Measurements from ENCODE around the gene GRPEL1.
"Not testable (repeated sequence)": the region's sequence is repeated elsewhere in the genome, so short reads cannot be mapped to it uniquely, and the experiment has no call there.

Gene GRPEL1

DNA sequence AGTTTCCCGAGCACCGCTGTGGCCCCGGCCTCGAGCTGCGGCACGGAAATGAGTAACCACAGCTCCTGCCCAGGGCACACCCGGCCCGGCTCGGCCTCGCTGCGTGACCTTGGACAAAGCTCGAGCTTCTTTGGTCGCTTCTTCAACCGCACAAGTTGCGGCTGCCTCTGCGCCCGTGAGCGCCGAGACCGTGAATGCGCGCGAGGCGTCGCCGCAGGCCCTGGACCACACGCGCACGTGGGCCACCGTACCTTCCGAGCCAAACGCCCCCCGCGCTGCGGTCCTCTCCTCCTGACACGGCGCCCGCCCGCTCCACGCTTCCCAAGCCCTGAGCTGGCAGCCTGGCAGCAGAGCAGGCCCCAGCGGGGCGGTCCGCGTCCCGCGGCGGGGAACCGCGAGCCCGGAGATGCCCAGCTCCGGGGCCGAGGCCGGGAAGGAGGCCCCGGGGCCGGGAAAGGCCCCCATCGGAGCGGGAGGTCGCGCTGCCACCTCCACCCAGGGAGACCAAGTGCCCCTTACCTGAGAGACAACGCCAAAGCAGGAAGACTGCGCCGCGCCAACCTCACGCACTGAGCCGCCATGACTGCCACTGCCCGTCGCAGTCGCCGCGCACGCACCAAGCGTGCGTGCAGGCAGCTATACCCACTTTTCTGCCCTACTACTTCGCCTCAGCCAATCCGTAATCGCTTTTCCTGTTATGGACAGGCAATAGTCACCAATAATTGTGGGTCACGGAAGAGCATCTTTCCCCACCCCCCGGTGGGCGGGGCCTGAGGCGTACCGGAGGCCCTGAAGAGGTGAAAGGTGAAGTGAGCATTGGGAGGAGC is at the start of gene GRPEL1:
Gene GRPEL1, minus strand, starts transcription at position 613 of the 827 bp plus-strand sequence. Its CDS starts 32 bp downstream, at position 581.
- peak; percentile 96 for DNase-seq

DNA sequence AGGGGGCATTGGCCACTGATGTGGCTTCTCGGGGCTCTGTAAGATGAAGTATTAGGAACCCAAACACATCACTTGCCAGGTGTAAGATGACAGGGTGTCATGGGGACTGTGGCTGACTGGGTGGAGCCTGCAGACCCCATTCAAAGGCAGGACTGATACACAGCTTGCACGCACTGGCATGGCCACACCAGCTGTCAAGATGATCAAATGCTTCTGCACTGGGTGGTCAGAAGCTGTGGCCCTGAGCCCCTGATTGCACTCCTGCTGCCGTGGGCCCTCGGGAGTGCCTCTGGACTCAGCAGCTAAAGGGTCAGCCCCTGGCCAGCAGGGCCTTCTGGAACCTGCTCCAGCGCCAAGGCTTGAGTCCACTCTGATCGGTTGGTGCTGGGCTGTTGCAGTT is 48.8 kb upstream of the GRPEL1 start:
- no peak for DNase-seq

DNA sequence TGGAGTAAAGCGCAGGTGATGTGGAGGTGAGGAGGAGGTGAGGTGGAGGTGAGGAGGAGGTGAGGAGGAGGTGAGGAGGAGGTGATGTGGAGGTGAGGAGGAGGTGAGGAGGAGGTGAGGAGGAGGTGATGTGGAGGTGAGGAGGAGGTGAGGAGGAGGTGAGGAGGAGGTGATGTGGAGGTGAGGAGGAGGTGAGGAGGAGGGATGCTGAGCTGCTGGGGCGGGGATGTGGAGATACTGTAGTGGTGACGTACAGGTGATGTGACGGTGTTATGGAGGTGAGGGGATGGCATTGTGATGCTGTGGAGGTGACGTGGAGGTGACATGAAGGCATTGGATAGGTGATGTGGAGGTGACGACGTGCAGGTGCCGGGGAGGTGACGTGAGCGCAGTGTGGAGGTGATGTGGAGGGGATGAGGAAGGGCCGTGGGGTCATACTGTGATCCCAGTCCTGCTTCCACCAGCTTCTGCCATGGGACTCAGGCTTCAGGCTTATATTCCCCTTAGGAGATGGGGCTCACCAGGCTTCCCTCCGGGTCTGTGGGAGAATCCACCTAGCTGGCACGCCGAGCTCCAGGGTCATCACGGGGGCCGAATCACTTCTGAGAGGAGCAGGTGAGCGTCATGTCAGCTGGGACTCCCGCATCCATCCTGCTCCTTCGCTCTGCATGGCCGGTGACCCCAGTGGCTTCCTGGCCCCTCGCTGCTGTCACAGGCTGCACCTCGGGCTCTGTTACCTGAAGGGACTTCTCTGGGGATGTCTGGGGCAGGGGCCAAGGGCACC is 47.9 kb upstream of the GRPEL1 start:
- DNase-seq = no peak

DNA sequence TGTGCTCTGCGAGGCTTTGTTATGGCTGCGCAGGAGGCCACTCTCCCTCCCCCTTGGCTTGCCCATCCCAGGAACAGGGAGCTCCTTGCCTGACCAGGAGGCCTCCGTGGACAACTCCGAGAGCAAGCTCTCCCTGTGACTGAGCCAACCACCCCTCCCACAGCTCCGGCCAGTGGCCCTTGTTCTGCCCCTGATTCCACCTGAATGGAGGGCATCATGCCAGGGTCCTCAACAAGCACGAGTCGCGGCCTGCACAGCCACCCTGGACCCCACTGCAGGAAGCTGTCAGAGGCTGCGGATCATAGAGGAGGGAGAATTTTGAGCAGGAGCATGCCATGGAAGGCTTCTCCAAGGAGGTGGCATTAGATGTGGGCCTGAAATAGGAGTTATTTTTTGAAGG is 44.8 kb upstream of the GRPEL1 start:
- DNase-seq = no peak

DNA sequence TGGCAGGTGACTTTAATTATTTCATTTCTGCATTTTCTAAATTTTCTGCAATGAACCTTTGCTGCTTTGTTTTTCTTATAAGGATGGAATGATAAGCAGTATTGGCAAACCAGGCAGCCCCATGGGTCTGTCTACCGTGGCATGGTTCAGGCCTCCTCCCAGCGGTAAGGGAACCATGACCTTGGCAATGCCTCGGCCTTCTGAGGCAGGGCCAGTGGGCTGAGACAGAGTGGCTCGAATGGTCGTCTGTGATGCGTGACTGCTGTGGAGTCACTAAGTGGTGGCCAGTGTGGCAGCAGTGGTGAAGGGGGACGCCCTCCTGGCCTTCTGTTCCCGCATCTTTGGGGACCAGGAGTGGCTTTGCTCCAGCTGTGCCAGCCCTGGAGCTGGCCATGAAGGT is 43.6 kb upstream of the GRPEL1 start:
- DNase-seq = no peak

DNA sequence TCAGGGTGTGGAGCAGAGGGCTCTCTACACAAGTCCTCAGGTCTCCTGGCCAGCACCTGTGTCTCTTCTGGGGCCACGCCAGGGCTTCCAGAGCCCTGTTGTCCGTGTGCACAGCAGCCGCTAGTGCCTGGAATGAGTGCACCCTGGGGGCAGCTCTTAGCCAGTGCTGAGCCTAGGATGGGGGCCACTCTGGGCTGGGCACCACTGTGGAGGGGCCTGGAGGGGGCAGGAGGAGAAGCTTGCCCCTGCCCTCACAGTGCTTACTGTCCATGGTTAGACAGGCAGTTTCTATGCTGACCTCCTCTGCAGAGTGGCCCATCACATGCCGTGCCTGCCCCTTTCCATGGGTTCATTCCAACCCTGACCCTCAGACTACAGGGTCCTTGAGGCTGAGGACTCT is 42.7 kb upstream of the GRPEL1 start:
- DNase-seq = no peak

DNA sequence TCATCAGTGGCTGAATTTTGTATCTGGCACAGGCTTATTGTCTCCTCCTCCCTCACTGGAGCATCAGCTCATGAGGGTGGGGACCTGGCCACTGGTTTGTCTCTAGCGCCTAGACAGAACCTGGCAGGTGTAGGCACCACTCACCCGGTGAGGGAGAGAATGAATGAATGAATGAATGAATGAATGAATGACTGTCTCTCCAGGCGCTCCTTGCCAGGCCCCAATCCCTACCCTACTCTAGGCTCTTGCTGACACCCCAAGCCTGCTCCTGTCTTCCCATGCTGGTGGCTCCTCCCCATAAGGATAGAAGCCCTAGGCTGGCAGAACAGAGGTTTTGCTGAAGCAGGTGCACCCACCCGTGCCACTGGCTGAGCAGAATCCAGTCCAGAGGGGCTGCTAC is 41.3 kb upstream of the GRPEL1 start:
- no peak for DNase-seq

DNA sequence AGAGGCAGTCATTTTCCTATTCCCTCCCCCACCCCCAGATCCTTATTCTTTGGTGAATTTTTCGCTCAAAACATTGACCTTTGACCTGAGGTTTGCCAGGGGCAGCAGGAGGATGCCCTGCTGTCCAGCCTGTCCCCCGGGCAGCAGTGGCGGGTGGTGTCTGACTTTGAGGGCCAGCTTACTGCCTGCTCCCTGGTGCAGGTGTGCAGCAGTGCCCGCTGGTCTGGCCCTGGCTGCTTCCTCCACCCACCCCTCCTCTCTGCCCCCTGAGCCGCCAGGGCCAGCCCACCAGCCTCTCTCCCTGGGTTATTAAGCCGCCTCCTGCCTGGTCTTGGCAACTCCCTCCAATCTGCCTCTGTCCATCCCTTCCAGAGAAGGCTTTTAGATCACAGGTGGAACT is 40.8 kb upstream of the GRPEL1 start:
- DNase-seq = no peak

DNA sequence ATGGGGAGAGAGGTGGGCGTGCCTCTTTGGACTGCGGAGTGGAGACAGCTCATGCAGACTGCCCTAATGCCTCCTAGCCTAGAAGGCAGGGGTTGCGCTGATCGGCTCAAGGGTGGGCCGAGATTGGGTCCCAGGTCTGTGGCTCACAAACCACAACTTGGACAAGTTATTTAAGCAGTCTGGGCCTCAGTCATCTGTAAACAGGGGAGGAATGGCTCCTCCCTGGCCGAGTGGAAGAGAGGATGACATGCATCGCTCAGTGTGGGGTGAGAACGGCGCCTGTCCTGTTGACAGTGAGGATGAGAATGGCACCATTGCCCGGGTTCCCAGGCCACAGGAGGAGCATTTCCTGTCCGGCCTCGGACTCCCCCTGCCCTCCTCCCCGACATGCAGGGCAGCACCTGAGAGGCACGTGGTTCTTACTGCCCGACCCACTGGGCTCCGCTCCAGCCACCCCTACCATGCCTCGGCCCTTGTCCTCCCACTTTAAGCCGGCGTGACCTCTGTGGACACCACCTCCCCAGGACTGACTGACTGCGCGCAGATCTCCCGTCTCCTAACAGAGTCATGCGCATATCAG is 40.3 kb upstream of the GRPEL1 start:
- no peak for DNase-seq

DNA sequence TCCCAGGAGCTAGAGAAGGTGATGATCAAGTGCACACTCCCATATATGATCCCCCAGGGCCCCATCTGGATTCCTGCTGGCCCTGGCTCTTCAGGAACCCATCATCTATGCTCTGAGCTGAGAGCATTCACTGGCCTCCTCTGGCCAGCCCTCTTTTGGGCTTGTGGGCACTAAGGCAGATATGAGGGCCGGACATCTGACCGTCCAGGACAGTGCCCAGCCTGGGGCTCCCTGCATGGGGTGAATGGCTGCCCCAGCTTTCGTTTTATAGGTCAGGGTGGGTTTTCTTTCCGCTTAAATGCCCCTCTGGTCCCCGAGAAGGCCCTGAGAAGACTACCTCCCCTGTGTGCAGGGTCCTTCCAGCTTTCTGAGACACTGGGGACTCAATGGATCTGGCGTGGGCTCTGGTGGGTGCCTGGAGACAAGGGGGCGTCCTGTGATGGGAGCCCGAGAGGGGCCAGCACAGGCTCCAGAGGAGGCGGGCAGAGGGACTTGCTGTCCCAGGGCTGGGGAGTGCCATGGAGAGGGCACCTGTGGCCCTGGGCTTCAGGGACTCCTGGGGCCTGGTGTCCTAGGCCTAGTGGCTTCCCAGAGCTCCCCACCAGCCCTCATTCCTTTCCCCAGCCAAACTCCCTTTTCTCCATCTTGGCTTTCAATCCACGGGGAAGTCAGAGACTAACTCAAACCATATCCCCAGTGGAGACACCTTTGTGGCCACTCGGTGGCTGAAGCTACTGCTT is 39.5 kb upstream of the GRPEL1 start:
- DNase-seq = no peak

DNA sequence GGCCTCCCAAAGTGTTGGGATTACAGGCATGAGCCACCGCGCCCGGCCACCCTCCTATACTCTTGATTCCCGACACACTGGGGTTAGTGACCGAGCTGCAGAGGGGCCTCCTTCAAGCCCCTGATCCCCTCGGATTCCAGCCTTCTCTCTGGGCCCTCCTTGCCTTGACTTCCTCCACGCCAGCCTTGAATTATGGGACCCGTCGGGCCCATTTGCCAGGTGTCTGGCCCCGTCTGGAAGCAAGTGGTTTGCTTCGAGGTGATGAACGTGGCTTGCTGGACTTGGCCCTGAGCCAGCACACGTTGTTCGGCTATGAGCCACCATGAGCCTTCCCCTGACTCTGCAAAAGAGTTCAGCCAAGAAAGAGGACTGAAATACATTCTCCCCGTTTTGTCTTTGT is 37.4 kb upstream of the GRPEL1 start:
- no peak for DNase-seq

DNA sequence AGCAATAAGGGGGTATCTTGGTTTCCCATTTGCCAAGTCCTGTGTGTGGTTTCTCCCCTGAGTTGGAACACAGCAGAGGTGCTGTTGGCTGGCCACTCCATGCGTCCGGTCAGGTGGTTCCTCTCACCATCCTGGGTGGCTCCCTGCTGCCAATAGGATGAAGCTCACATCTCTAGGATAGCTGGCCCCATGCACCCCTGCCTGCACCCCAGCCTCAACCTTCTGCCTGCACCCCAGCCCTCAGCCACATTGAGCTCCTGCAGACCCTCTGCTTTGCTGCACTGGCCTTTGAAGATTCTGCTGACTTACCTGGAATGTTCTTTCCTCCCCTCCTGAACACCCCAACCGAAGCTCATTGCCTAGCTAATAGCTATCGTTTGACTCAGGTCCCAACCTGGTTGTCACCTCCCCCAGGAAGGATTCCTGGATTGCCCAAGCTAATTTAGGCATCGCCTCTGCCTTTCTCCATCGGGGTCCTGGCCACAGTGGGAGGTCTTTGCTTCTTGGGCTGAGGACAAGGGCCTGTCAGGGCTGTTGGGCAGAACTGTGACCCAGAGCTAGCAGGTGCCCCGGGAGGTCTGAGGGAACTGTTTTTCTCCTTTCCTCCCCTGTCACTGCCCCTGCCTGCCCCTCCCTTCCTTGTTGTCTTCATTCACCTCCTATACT is 36.6 kb upstream of the GRPEL1 start:
- no peak for DNase-seq

DNA sequence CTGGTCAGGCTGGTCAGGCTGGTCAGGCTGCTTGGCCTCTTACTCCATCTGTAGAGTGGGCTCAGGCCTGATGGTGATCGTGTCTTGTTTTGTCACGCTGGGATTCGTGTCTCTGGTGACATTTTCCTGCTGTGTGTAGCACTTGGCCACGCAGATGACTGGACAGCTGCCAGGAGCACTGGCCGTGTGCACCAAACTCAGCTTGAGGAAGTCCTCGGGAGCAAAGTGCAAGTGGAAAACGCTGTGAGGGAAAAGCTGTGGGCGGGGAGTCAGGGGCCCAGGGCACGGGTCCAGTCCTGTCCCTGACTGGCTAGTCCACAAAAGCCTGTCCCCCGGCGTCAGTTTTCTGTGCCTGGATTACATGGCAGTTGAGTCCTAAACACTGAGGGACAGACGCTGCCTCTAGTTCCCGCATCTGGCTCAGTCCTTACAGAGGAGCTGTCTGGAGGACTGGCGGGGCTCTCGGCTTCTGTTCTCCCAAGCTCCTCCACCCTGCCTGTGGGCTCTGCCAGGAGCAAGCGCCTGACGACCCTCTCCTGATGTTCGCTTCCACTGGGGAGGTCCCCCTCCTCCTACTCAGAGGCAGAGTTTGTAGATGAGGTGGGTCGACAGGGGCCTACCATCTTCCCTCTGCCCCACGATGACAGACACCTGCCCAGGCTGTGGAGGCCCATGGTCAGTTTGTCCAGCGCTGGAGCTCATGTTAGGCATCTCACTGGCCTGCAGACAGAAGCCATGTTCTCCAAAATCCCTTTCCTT is 35.9 kb upstream of the GRPEL1 start:
- no peak for DNase-seq

DNA sequence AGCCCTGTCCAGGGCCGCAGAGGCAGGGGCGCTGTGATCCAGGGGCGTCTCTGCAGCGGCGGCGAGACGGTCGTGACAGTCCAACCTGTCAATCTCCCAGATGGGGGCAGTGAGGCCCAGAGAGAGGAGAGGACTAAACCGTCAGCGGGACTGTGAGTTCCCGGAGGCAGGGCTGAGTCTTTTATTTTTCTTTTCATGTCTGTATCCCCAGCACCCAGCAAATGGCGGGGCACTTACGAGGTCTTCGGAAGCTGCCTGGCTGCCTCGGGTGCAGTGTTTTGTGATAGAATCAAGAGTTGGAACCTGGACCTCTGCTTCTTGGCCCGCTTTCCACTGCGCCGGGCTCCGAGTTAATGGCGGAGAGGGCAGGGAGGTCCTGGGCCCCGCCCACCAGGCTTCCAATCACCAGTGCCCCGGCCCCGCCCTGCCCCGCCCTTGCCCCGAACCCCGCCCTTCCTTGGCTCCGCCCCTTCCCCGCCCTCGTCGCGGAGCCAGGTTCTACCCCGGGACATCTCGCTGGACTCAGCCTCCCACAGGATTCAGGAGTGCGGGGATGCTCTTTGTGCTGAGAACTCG is 35.3 kb upstream of the GRPEL1 start:
- peak; percentile 66 for DNase-seq

DNA sequence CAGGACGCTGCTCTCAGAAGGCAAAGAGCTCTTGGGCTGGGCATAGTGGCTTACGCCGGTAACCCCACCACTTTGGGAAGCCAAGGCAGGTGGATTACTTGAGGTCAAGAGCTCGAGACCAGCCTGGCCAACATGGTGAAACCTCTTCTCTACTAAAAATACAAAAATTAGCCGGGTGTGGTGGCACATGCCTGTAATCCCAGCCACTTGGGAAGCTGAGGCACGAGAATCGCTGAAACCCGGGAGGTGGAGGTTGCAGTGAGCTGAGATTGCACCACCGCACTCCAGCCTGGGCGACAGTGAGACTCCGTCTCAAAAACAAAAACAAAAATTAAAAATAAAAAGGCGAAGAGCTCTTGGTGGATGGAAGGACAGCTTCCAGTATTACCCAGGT is 34.6 kb upstream of the GRPEL1 start:
- not testable (repeated sequence) for DNase-seq

DNA sequence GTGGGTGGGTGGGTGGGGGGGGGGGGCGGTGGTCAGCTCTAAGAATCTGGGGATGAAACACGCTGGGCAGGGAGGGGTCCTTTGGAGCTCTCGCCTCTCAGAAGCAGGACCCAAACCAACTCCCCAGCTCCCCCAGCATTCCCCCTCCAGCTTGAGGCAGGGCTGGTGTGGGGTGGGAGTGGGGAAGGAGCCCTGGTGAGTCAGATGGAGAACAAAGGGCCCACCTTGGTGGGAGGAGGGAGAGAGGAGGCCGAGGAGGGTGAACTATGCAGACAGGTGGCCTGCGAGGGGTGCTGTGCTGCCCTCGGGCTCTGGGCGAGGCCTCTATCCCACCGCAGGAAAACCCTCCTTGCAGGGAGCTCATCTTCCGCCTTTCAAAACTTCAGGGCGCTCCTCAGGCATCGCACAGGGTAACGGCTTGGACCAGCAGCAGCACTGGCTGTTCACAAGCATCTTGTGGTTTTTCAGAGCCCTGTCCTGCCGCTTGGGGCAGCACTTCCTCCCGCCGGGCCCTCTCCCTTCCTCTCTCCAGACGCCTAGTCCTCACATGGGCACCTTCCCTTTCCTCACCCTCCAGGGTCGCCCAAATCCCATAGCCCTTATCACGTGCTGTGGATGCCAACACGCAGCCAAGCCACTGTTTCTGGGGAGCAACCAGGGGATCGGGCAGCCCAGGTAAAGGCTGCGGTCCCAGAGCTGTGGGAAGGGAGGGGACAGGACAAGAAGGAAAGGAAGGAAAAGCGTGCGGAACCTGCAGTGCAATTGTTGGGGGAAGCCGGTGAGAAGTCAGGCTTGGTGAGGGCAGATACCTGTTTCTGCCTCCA is 34.0 kb upstream of the GRPEL1 start:
- DNase-seq = no peak

DNA sequence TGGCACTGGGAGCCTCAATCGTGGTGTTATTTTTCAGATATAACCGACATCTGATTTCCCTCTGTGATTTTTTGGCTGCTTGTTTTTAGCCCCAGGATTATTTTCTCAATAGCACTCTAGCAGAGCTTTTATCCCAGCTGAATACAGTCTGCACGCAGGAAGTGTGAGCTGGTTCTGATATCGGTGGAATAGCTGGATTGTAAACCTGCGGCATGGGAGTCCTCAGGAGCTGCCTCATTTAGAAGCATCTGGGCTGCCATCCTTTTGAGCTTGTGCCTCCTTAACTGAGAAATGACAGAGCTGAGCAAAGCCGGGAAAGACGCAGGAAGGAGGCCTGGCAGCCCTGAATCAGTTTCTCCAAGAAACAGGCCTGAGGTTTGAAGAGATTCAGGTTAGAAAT is 28.4 kb upstream of the GRPEL1 start:
- DNase-seq = no peak

DNA sequence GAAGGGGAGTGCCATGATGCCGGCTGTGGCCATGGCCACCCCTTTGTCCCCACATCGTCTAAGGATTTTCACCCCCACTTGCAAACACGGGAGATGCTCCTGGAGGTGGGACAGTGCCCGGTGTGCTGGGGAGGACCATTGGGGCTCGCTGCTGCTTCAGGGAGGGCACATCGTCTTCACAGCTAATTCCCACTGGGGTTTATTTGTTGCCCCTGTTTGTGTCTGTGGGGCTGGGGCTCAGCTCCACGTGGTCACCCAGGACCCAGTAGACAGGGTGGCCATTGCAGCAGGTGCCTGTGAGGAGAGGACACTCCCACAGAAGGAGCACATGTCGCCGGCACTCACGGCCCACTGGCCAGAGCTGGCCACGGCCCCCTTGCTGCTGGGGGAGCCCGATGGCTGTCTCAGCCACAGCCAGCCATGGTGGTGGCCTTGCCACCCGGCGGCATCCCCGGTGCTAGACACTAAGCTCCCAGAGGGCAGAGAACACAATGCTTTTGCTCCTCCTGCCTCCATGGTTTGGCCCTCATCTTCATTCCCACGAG is 27.8 kb upstream of the GRPEL1 start:
- DNase-seq = no peak

DNA sequence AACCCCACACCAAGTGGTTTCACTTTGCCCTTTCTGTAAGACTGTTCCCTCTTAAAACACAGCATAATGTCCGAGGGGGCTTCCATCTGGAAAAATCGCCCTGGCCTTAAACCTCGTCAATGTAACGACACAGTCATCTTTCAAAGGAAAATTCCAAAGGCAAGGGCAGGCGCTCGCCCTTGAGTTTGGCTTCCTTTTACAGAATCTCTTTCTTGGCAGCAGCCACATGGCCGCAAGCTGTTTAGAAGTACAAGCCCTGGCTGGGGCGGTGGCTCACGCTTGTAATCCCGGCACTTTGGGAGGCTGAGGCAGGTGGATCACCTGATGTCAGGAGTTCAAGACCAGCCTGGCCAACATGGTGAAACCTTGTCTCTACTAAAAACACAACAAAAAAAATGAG is 27.1 kb upstream of the GRPEL1 start:
- no peak for DNase-seq

DNA sequence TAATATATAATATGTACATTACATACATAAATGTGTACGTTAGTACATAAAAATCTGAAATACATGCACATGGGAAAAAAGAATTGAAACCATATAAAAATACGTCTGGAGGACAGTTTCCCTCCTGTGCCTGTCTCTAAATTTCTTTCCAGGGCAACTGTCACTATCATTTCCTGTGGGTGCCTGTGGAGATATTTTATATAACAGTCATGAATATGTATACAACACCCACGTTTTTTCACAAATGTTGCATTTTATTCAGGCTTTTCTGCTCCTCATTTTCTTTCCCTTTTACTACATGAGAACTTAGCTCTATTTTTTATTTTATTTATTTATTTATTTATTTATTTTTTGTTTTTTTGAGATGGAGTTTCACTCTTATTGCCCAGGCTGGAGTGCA is 24.2 kb upstream of the GRPEL1 start:
- no peak for DNase-seq

Data from NCI-H1048 (cell line).